ENCODE data around the gene ATL1. TPM values are rescaled to one million over a fixed set of nuclear protein-coding genes. Genes with fewer than 3 reads are reported as not detected.

Gene ATL1
- total and polyA plus RNA-seq, 2 experiments from 2014 or later, result 3.5 to 7.0 TPM

DNA sequence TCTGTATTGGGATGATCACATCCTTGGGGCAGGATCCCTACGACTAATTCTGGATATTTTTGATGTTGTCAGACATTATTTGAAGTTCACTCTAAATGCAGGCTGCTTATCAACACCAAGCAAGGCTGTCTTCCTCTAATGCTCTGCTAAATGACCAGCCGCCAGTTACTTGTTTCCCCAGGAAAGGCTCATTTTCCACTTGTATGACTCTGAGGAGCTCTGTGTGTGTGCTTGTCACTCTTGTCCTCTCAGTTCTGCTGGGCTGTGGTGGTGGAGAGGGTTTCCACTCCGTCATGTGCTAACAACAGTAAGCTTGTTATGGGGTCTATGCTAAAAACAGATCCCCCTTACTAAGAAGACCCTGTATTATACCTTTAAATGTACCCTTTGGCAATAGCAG is 42.1 kb downstream of the ATL1 start:
- H3K4me3 Mint-ChIP-seq, result no peak overlapping the region
- no peak overlapping the region for H3K4me2 ChIP-seq
- H3K36me3 ChIP-seq (ENCODE audit: insufficient read depth), result no peaks in the 10 kb centered on the region
- H4K20me1 ChIP-seq (replicated peaks; ENCODE audit: insufficient read depth), result no peaks in the 10 kb centered on the region
- no peaks in the 10 kb centered on the region for H3K27me3 Mint-ChIP-seq (ENCODE audit: insufficient read depth, low read depth, poor library complexity)
- H3K4me3 ChIP-seq, result no peak overlapping the region
- no peaks in the 10 kb centered on the region for H3F3A ChIP-seq (replicated peaks; ENCODE audit: low read depth)
- H2AFZ ChIP-seq, result no peak overlapping the region
- no peaks in the 10 kb centered on the region for H3K27me3 ChIP-seq (ENCODE audit: insufficient read depth)
- no peaks in the 10 kb centered on the region for H3K9me3 Mint-ChIP-seq
- H3K27ac ChIP-seq (ENCODE audit: low read depth), result no peak overlapping the region
- H3K4me1 ChIP-seq (ENCODE audit: insufficient read depth), result 0 out of 2 replicates have a peak, but pooled peaks cover 6% of the 10 kb centered on the region
- H3K4me1 Mint-ChIP-seq, result peaks cover 10% of the 10 kb centered on the region; the same call in 2 of the 3 replicates
- no peak for ATAC-seq
- no peaks in the 10 kb centered on the region for H3K36me3 Mint-ChIP-seq (ENCODE audit: low read depth)
- H3K27ac Mint-ChIP-seq, result peak overlapping the region; percentile 39; the same call in 1 of the 2 replicates
- H3K9me2 ChIP-seq (ENCODE audit: insufficient read depth), result no peaks in the 10 kb centered on the region
- no peak for DNase-seq (ENCODE audit: low spot score)
- no peaks in the 10 kb centered on the region for H3K79me2 ChIP-seq (replicated peaks; ENCODE audit: insufficient read depth)
- TF ChIP-seq EZH2 (IDR thresholded peaks at IDR 0.05; ENCODE audit: low read depth, unreplicated experiment) (no peak), ZNF114 (CRISPR knock-in tag; IDR thresholded peaks at IDR 0.05) (no peak), STAT1 (IDR thresholded peaks at IDR 0.05; ENCODE audit: unreplicated experiment) (no peak), CREB1 (CRISPR knock-in tag; IDR thresholded peaks at IDR 0.05; ENCODE audit: low read depth) (no peak), NANOG (IDR thresholded peaks at IDR 0.05; ENCODE audit: borderline replicate concordance) (no peak)
- TF ChIP-seq, protein P1, sequence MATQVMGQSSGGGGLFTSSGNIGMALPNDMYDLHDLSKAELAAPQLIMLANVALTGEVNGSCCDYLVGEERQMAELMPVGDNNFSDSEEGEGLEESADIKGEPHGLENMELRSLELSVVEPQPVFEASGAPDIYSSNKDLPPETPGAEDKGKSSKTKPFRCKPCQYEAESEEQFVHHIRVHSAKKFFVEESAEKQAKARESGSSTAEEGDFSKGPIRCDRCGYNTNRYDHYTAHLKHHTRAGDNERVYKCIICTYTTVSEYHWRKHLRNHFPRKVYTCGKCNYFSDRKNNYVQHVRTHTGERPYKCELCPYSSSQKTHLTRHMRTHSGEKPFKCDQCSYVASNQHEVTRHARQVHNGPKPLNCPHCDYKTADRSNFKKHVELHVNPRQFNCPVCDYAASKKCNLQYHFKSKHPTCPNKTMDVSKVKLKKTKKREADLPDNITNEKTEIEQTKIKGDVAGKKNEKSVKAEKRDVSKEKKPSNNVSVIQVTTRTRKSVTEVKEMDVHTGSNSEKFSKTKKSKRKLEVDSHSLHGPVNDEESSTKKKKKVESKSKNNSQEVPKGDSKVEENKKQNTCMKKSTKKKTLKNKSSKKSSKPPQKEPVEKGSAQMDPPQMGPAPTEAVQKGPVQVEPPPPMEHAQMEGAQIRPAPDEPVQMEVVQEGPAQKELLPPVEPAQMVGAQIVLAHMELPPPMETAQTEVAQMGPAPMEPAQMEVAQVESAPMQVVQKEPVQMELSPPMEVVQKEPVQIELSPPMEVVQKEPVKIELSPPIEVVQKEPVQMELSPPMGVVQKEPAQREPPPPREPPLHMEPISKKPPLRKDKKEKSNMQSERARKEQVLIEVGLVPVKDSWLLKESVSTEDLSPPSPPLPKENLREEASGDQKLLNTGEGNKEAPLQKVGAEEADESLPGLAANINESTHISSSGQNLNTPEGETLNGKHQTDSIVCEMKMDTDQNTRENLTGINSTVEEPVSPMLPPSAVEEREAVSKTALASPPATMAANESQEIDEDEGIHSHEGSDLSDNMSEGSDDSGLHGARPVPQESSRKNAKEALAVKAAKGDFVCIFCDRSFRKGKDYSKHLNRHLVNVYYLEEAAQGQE (IDR thresholded peaks at IDR 0.05; ENCODE audit: unreplicated experiment), result no peak
- TF ChIP-seq, protein P2, sequence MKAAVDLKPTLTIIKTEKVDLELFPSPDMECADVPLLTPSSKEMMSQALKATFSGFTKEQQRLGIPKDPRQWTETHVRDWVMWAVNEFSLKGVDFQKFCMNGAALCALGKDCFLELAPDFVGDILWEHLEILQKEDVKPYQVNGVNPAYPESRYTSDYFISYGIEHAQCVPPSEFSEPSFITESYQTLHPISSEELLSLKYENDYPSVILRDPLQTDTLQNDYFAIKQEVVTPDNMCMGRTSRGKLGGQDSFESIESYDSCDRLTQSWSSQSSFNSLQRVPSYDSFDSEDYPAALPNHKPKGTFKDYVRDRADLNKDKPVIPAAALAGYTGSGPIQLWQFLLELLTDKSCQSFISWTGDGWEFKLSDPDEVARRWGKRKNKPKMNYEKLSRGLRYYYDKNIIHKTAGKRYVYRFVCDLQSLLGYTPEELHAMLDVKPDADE (IDR thresholded peaks at IDR 0.05), result no peak
- TF ChIP-seq, protein P3, sequence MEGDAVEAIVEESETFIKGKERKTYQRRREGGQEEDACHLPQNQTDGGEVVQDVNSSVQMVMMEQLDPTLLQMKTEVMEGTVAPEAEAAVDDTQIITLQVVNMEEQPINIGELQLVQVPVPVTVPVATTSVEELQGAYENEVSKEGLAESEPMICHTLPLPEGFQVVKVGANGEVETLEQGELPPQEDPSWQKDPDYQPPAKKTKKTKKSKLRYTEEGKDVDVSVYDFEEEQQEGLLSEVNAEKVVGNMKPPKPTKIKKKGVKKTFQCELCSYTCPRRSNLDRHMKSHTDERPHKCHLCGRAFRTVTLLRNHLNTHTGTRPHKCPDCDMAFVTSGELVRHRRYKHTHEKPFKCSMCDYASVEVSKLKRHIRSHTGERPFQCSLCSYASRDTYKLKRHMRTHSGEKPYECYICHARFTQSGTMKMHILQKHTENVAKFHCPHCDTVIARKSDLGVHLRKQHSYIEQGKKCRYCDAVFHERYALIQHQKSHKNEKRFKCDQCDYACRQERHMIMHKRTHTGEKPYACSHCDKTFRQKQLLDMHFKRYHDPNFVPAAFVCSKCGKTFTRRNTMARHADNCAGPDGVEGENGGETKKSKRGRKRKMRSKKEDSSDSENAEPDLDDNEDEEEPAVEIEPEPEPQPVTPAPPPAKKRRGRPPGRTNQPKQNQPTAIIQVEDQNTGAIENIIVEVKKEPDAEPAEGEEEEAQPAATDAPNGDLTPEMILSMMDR (conservative IDR thresholded peaks at IDR 0.05; ENCODE audit: low read depth in 2 of 2), result no peak
- TF ChIP-seq, protein P4, sequence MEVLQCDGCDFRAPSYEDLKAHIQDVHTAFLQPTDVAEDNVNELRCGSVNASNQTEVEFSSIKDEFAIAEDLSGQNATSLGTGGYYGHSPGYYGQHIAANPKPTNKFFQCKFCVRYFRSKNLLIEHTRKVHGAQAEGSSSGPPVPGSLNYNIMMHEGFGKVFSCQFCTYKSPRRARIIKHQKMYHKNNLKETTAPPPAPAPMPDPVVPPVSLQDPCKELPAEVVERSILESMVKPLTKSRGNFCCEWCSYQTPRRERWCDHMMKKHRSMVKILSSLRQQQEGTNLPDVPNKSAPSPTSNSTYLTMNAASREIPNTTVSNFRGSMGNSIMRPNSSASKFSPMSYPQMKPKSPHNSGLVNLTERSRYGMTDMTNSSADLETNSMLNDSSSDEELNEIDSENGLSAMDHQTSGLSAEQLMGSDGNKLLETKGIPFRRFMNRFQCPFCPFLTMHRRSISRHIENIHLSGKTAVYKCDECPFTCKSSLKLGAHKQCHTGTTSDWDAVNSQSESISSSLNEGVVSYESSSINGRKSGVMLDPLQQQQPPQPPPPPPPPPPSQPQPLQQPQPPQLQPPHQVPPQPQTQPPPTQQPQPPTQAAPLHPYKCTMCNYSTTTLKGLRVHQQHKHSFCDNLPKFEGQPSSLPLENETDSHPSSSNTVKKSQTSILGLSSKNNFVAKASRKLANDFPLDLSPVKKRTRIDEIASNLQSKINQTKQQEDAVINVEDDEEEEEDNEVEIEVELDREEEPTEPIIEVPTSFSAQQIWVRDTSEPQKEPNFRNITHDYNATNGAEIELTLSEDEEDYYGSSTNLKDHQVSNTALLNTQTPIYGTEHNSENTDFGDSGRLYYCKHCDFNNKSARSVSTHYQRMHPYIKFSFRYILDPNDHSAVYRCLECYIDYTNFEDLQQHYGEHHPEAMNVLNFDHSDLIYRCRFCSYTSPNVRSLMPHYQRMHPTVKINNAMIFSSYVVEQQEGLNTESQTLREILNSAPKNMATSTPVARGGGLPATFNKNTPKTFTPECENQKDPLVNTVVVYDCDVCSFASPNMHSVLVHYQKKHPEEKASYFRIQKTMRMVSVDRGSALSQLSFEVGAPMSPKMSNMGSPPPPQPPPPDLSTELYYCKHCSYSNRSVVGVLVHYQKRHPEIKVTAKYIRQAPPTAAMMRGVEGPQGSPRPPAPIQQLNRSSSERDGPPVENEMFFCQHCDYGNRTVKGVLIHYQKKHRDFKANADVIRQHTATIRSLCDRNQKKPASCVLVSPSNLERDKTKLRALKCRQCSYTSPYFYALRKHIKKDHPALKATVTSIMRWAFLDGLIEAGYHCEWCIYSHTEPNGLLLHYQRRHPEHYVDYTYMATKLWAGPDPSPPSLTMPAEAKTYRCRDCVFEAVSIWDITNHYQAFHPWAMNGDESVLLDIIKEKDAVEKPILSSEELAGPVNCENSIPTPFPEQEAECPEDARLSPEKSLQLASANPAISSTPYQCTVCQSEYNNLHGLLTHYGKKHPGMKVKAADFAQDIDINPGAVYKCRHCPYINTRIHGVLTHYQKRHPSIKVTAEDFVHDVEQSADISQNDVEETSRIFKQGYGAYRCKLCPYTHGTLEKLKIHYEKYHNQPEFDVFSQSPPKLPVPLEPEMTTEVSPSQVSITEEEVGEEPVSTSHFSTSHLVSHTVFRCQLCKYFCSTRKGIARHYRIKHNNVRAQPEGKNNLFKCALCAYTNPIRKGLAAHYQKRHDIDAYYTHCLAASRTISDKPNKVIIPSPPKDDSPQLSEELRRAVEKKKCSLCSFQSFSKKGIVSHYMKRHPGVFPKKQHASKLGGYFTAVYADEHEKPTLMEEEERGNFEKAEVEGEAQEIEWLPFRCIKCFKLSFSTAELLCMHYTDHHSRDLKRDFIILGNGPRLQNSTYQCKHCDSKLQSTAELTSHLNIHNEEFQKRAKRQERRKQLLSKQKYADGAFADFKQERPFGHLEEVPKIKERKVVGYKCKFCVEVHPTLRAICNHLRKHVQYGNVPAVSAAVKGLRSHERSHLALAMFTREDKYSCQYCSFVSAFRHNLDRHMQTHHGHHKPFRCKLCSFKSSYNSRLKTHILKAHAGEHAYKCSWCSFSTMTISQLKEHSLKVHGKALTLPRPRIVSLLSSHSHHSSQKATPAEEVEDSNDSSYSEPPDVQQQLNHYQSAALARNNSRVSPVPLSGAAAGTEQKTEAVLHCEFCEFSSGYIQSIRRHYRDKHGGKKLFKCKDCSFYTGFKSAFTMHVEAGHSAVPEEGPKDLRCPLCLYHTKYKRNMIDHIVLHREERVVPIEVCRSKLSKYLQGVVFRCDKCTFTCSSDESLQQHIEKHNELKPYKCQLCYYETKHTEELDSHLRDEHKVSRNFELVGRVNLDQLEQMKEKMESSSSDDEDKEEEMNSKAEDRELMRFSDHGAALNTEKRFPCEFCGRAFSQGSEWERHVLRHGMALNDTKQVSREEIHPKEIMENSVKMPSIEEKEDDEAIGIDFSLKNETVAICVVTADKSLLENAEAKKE (CRISPR knock-in tag; IDR thresholded peaks at IDR 0.05), result no peak

Measured in GM23338 (cell line).